ENCODE results near the gene GMDS.

Gene GMDS

GRCh38 chr6:2191390-2191740 is 54.0 kb downstream of the GMDS start:
- no CpG with 5 or more reads among the region's 9 CpGs for WGBS (ENCODE audit: insufficient coverage, insufficient read length)
- no peak for DNase-seq (ENCODE audit: low read depth, low spot score)
- no peaks in the 10 kb centered on the region for H3K9me3 ChIP-seq (ENCODE audit: control insufficient read depth, insufficient read depth, low read length)
- H3K27ac ChIP-seq (ENCODE audit: low read length): no peak overlapping the region
- H3K4me1 ChIP-seq (ENCODE audit: control insufficient read depth, insufficient read depth, low read length): no peaks in the 10 kb centered on the region
- H3K27me3 ChIP-seq (ENCODE audit: control insufficient read depth, insufficient read depth, low read length): no peaks in the 10 kb centered on the region
- H3K4me3 ChIP-seq (ENCODE audit: low read length): no peak overlapping the region
- no peaks in the 10 kb centered on the region for H3K36me3 ChIP-seq (ENCODE audit: control insufficient read depth, insufficient read depth, low read length)

GRCh38 chr6:2190661-2191389 is 54.6 kb downstream of the GMDS start:
- Histone ChIP-seq H3K9me3 (ENCODE audit: control insufficient read depth, insufficient read depth, low read length) (no peaks in the 10 kb centered on the region), H3K4me3 (ENCODE audit: low read length) (no peak overlapping the region), H3K27me3 (ENCODE audit: control insufficient read depth, insufficient read depth, low read length) (no peaks in the 10 kb centered on the region), H3K36me3 (ENCODE audit: control insufficient read depth, insufficient read depth, low read length) (no peaks in the 10 kb centered on the region), H3K4me1 (ENCODE audit: control insufficient read depth, insufficient read depth, low read length) (no peaks in the 10 kb centered on the region), H3K27ac (ENCODE audit: low read length) (no peak overlapping the region)
- WGBS (ENCODE audit: insufficient coverage, insufficient read length): no CpG with 5 or more reads among the region's 24 CpGs
- DNase-seq (ENCODE audit: low read depth, low spot score): no peak

- no peak for DNase-seq (ENCODE audit: low read depth, low spot score)
- no CpG with 5 or more reads among the region's 3 CpGs for WGBS (ENCODE audit: insufficient coverage, insufficient read length)
- H3K4me1 ChIP-seq (ENCODE audit: control insufficient read depth, insufficient read depth, low read length): no peaks in the 10 kb centered on the region
- no peaks in the 10 kb centered on the region for H3K27me3 ChIP-seq (ENCODE audit: control insufficient read depth, insufficient read depth, low read length)
- no peak overlapping the region for H3K27ac ChIP-seq (ENCODE audit: low read length)
- no peaks in the 10 kb centered on the region for H3K9me3 ChIP-seq (ENCODE audit: control insufficient read depth, insufficient read depth, low read length)
- H3K36me3 ChIP-seq (ENCODE audit: control insufficient read depth, insufficient read depth, low read length): no peaks in the 10 kb centered on the region
- no peak overlapping the region for H3K4me3 ChIP-seq (ENCODE audit: low read length)
These were observed 56.5 kb downstream of the GMDS start for GRCh38 chr6:2188856-2189384.

- DNase-seq (ENCODE audit: low read depth, low spot score): no peak
- no CpG with 5 or more reads among the region's 5 CpGs for WGBS (ENCODE audit: insufficient coverage, insufficient read length)
- Histone ChIP-seq H3K36me3 (ENCODE audit: control insufficient read depth, insufficient read depth, low read length) (no peaks in the 10 kb centered on the region), H3K4me1 (ENCODE audit: control insufficient read depth, insufficient read depth, low read length) (no peaks in the 10 kb centered on the region), H3K27ac (ENCODE audit: low read length) (no peak overlapping the region), H3K27me3 (ENCODE audit: control insufficient read depth, insufficient read depth, low read length) (no peaks in the 10 kb centered on the region), H3K4me3 (ENCODE audit: low read length) (no peak overlapping the region), H3K9me3 (ENCODE audit: control insufficient read depth, insufficient read depth, low read length) (no peaks in the 10 kb centered on the region)
These were observed 57.0 kb downstream of the GMDS start for GRCh38 chr6:2188397-2188796.

- no CpG with 5 or more reads among the region's 3 CpGs for WGBS (ENCODE audit: insufficient coverage, insufficient read length)
- Histone ChIP-seq H3K36me3 (ENCODE audit: control insufficient read depth, insufficient read depth, low read length) (no peaks in the 10 kb centered on the region), H3K27me3 (ENCODE audit: control insufficient read depth, insufficient read depth, low read length) (no peaks in the 10 kb centered on the region), H3K27ac (ENCODE audit: low read length) (no peak overlapping the region), H3K9me3 (ENCODE audit: control insufficient read depth, insufficient read depth, low read length) (no peaks in the 10 kb centered on the region), H3K4me1 (ENCODE audit: control insufficient read depth, insufficient read depth, low read length) (no peaks in the 10 kb centered on the region), H3K4me3 (ENCODE audit: low read length) (no peak overlapping the region)
- DNase-seq (ENCODE audit: low read depth, low spot score): no peak
These were observed 57.6 kb downstream of the GMDS start for GRCh38 chr6:2187826-2188225.

GRCh38 chr6:2186516-2186915 is 58.9 kb downstream of the GMDS start:
- no CpG with 5 or more reads among the region's 4 CpGs for WGBS (ENCODE audit: insufficient coverage, insufficient read length)
- no peak for DNase-seq (ENCODE audit: low read depth, low spot score)

GRCh38 chr6:2185466-2185865 is 59.9 kb downstream of the GMDS start:
- Histone ChIP-seq H3K27ac (ENCODE audit: low read length) (no peak overlapping the region), H3K9me3 (ENCODE audit: control insufficient read depth, insufficient read depth, low read length) (no peaks in the 10 kb centered on the region), H3K36me3 (ENCODE audit: control insufficient read depth, insufficient read depth, low read length) (no peaks in the 10 kb centered on the region), H3K4me1 (ENCODE audit: control insufficient read depth, insufficient read depth, low read length) (no peaks in the 10 kb centered on the region), H3K4me3 (ENCODE audit: low read length) (no peak overlapping the region), H3K27me3 (ENCODE audit: control insufficient read depth, insufficient read depth, low read length) (no peaks in the 10 kb centered on the region)
- WGBS (ENCODE audit: insufficient coverage, insufficient read length): no CpG with 5 or more reads among the region's 2 CpGs
- no peak for DNase-seq (ENCODE audit: low read depth, low spot score)

More at GRCh38 chr6:2186516-2186915, 58.9 kb downstream of the GMDS start:
- Histone ChIP-seq H3K27ac (ENCODE audit: low read length) (no peak overlapping the region), H3K27me3 (ENCODE audit: control insufficient read depth, insufficient read depth, low read length) (no peaks in the 10 kb centered on the region), H3K36me3 (ENCODE audit: control insufficient read depth, insufficient read depth, low read length) (no peaks in the 10 kb centered on the region), H3K4me3 (ENCODE audit: low read length) (no peak overlapping the region), H3K4me1 (ENCODE audit: control insufficient read depth, insufficient read depth, low read length) (no peaks in the 10 kb centered on the region), H3K9me3 (ENCODE audit: control insufficient read depth, insufficient read depth, low read length) (no peaks in the 10 kb centered on the region)

- Histone ChIP-seq H3K27me3 (ENCODE audit: control insufficient read depth, insufficient read depth, low read length) (no peaks in the 10 kb centered on the region), H3K27ac (ENCODE audit: low read length) (no peak overlapping the region), H3K36me3 (ENCODE audit: control insufficient read depth, insufficient read depth, low read length) (no peaks in the 10 kb centered on the region), H3K4me1 (ENCODE audit: control insufficient read depth, insufficient read depth, low read length) (no peaks in the 10 kb centered on the region), H3K9me3 (ENCODE audit: control insufficient read depth, insufficient read depth, low read length) (no peaks in the 10 kb centered on the region), H3K4me3 (ENCODE audit: low read length) (no peak overlapping the region)
- WGBS (ENCODE audit: insufficient coverage, insufficient read length): 100% methylated on average over 1 of the region's 7 CpGs
- no peak for DNase-seq (ENCODE audit: low read depth, low spot score)
These were observed 60.5 kb downstream of the GMDS start for GRCh38 chr6:2184700-2185455.

- Histone ChIP-seq H3K9me3 (ENCODE audit: control insufficient read depth, insufficient read depth, low read length) (no peaks in the 10 kb centered on the region), H3K36me3 (ENCODE audit: control insufficient read depth, insufficient read depth, low read length) (no peaks in the 10 kb centered on the region), H3K27ac (ENCODE audit: low read length) (no peak overlapping the region), H3K27me3 (ENCODE audit: control insufficient read depth, insufficient read depth, low read length) (no peaks in the 10 kb centered on the region), H3K4me3 (ENCODE audit: low read length) (no peak overlapping the region), H3K4me1 (ENCODE audit: control insufficient read depth, insufficient read depth, low read length) (no peaks in the 10 kb centered on the region)
- DNase-seq (ENCODE audit: low read depth, low spot score): no peak
- no CpG with 5 or more reads among the region's 1 CpG for WGBS (ENCODE audit: insufficient coverage, insufficient read length)
These were observed 61.7 kb downstream of the GMDS start for GRCh38 chr6:2183752-2184151.

- Histone ChIP-seq H3K27me3 (ENCODE audit: control insufficient read depth, insufficient read depth, low read length) (no peaks in the 10 kb centered on the region), H3K36me3 (ENCODE audit: control insufficient read depth, insufficient read depth, low read length) (no peaks in the 10 kb centered on the region), H3K4me1 (ENCODE audit: control insufficient read depth, insufficient read depth, low read length) (no peaks in the 10 kb centered on the region), H3K27ac (ENCODE audit: low read length) (no peak overlapping the region), H3K9me3 (ENCODE audit: control insufficient read depth, insufficient read depth, low read length) (no peaks in the 10 kb centered on the region), H3K4me3 (ENCODE audit: low read length) (no peak overlapping the region)
- no peak for DNase-seq (ENCODE audit: low read depth, low spot score)
These were observed 62.2 kb downstream of the GMDS start for GRCh38 chr6:2183246-2183645.
